ENCODE measurements around the gene PYCR2.

DNA sequence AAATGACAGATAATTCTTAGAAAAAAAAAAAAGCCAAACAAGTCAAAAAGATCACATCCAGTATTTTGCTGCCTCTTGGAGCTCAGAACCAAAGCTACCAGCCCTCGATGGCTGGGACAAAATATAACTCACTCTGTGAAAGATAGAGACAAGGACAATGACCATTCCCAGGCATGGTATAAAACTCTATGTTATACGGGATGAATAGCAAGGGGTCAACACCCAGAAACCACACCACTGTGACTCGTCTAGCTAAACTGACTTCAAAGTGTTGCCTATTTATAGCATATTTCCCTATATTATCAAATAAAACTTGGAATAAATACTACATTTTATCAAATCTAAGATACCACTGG is 52.0 kb downstream of the PYCR2 start:
- TF ChIP-seq CTCF (conservative IDR thresholded peaks at IDR 0.05; ENCODE audit: low read depth, low read length) = no peak
- no peak for TF ChIP-seq EZH2 (IDR thresholded peaks at IDR 0.05; ENCODE audit: low read length, unreplicated experiment)
- TF ChIP-seq EZH2phosphoT487 (IDR thresholded peaks at IDR 0.05; ENCODE audit: borderline replicate concordance, low read length) = no peak

Data from PC-3 (cell line).